AG08395 (cell line): Measurements from ENCODE around the gene HEPHL1.

Experiments used
- DNase-seq: peaks from one replicate; pipeline ENCODE4 v3.0.0; 2012; ENCODE audit warnings: mixed read lengths, low spot score

Gene HEPHL1

GRCh38 chr11:94129512-94130297 lies 108.6 kb downstream of the HEPHL1 start:
- DNase-seq: no peak

- peak; percentile 82 for DNase-seq
Observed at GRCh38 chr11:94130298-94131046, 109.3 kb downstream of the HEPHL1 start.

- no peak for DNase-seq
Observed at GRCh38 chr11:94131047-94131717, 110.0 kb downstream of the HEPHL1 start.

- DNase-seq: no peak
Observed at GRCh38 chr11:94131718-94132115, 110.6 kb downstream of the HEPHL1 start.

- DNase-seq: peak; percentile 58
Observed at GRCh38 chr11:94132152-94132558, 111.0 kb downstream of the HEPHL1 start.

- no peak for DNase-seq
Observed at GRCh38 chr11:94132823-94133408, 111.8 kb downstream of the HEPHL1 start.

- DNase-seq: no peak
Observed at GRCh38 chr11:94133752-94134151, 112.6 kb downstream of the HEPHL1 start.

- DNase-seq: peak; percentile 77
Observed at GRCh38 chr11:94134651-94135512, 113.7 kb downstream of the HEPHL1 start.

- no peak for DNase-seq
Observed at GRCh38 chr11:94139416-94139815, 118.3 kb downstream of the HEPHL1 start.

- no peak for DNase-seq
Observed at GRCh38 chr11:94140154-94140655, 119.1 kb downstream of the HEPHL1 start.

GRCh38 chr11:94141511-94142307 lies 120.6 kb downstream of the HEPHL1 start:
- DNase-seq: no peak

- DNase-seq: no peak
Observed at GRCh38 chr11:94142308-94143281, 121.4 kb downstream of the HEPHL1 start.

GRCh38 chr11:94144216-94144615 lies 123.1 kb downstream of the HEPHL1 start:
- no peak for DNase-seq

- DNase-seq: no peak
Observed at GRCh38 chr11:94144664-94145063, 123.5 kb downstream of the HEPHL1 start.

GRCh38 chr11:94145431-94145830 lies 124.3 kb downstream of the HEPHL1 start:
- DNase-seq: no peak

- no peak for DNase-seq
Observed at GRCh38 chr11:94145916-94146315, 124.8 kb downstream of the HEPHL1 start.

GRCh38 chr11:94147433-94147845 lies 126.3 kb downstream of the HEPHL1 start:
- no peak for DNase-seq

- DNase-seq: no peak
Observed at GRCh38 chr11:94148189-94148588, 127.0 kb downstream of the HEPHL1 start.

GRCh38 chr11:94149431-94150017 lies 128.4 kb downstream of the HEPHL1 start:
- no peak for DNase-seq
